Stimulated activated CD8-positive, alpha-beta memory T cell treated with anti-CD3 and anti-CD28 coated beads, Interleukin-4, amount 100 ng/mL, for 48 hours (primary cell): ENCODE results near the gene KRTAP4-8.
"Not testable (repeated sequence)": the region's sequence is repeated elsewhere in the genome, so short reads cannot be mapped to it uniquely, and the experiment has no call there.

Source experiments
- DNase-seq: peaks from one replicate; pipeline ENCODE4 v3.0.0-alpha.2; 2020

Gene KRTAP4-8

GRCh38 chr17:41098042-41098441, at the start of gene KRTAP4-8:
Gene KRTAP4-8, minus strand, starts transcription at chr17:41098142. Its CDS starts 58 bp downstream, at chr17:41098084.
- no peak for DNase-seq

GRCh38 chr17:41145261-41145660, 47.3 kb upstream of the KRTAP4-8 start:
- no peak for DNase-seq

- DNase-seq = no peak
Measured at GRCh38 chr17:41144846-41145245, 46.9 kb upstream of the KRTAP4-8 start.

GRCh38 chr17:41141361-41141760, 43.4 kb upstream of the KRTAP4-8 start:
- no peak for DNase-seq

- DNase-seq = no peak
Measured at GRCh38 chr17:41140360-41141131, 42.6 kb upstream of the KRTAP4-8 start, which contains the start of gene KRTAP4-6. Gene KRTAP4-6, minus strand, starts transcription at chr17:41140544. Its CDS starts 57 bp downstream, at chr17:41140487.

GRCh38 chr17:41139865-41140264, 41.9 kb upstream of the KRTAP4-8 start:
- not testable (repeated sequence) for DNase-seq

GRCh38 chr17:41133880-41134735, 36.2 kb upstream of the KRTAP4-8 start:
- DNase-seq = no peak

- DNase-seq = no peak
Measured at GRCh38 chr17:41131979-41132378, 34.0 kb upstream of the KRTAP4-8 start.

GRCh38 chr17:41127371-41127770, 29.4 kb upstream of the KRTAP4-8 start:
- no peak for DNase-seq

GRCh38 chr17:41126412-41126811, 28.5 kb upstream of the KRTAP4-8 start:
- no peak for DNase-seq

GRCh38 chr17:41125064-41125463, 27.1 kb upstream of the KRTAP4-8 start:
- DNase-seq = no peak

- DNase-seq = not testable (repeated sequence)
Measured at GRCh38 chr17:41123991-41124371, 26.0 kb upstream of the KRTAP4-8 start, which contains the start of gene KRTAP4-12. Gene KRTAP4-12, minus strand, starts transcription at chr17:41124182. Its CDS starts 60 bp downstream, at chr17:41124122.

GRCh38 chr17:41123292-41123990, 25.5 kb upstream of the KRTAP4-8 start:
- not testable (repeated sequence) for DNase-seq

- DNase-seq = no peak
Measured at GRCh38 chr17:41121742-41122141, 23.8 kb upstream of the KRTAP4-8 start.

- DNase-seq = not testable (repeated sequence)
Measured at GRCh38 chr17:41119696-41120690, 22.1 kb upstream of the KRTAP4-8 start.

GRCh38 chr17:41118721-41119120, 20.8 kb upstream of the KRTAP4-8 start:
- no peak for DNase-seq

GRCh38 chr17:41117846-41118386, 20.0 kb upstream of the KRTAP4-8 start, which contains the start of gene KRTAP4-11:
Gene KRTAP4-11, minus strand, starts transcription at chr17:41118373. Its CDS starts 58 bp downstream, at chr17:41118315.
- DNase-seq = not testable (repeated sequence)

- DNase-seq = no peak
Measured at GRCh38 chr17:41116297-41116696, 18.4 kb upstream of the KRTAP4-8 start.

- DNase-seq = no peak
Measured at GRCh38 chr17:41111151-41111885, 13.4 kb upstream of the KRTAP4-8 start.

GRCh38 chr17:41108728-41109386, 10.9 kb upstream of the KRTAP4-8 start:
- DNase-seq = not testable (repeated sequence)
